ENCODE results near the gene LTBP3. TPM values are rescaled to one million over a fixed set of nuclear protein-coding genes. Genes with fewer than 3 reads are reported as not detected.

LTBP3 gene
- total RNA-seq, 3 donors from 2014 or later: 63.0 to 98.9 (median 95.7) TPM

GRCh38 chr11:65504674-65505465 is 53.3 kb downstream of the LTBP3 start:
- DNase-seq (ENCODE audit: low spot score in 2 of 2): peak in 1 of 2 donors; percentile 51
- Histone ChIP-seq H3K36me3 (no peaks in the 10 kb centered on the region), H3K4me1 (peaks cover 8 to 10% of the 10 kb centered on the region in 2 donors), H3K27ac (peak overlapping the region; percentile 84 to 98), H3K9me3 (no peaks in the 10 kb centered on the region), H3K27me3 (no peaks in the 10 kb centered on the region), H3K4me3 (peak overlapping the region; percentile 68 to 91 (median 72))
- intact Hi-C loops (cut with DNase I; ENCODE audit: low total_unique reads): no loop called here
- TF ChIP-seq POLR2A (IDR thresholded peaks at IDR 0.05) (no peak), CTCF (IDR thresholded peaks at IDR 0.05) (peak in 1 of 3 donors; percentile 21), POLR2AphosphoS5 (IDR thresholded peaks at IDR 0.05) (peak in 1 of 3 donors; percentile 66)

- DNase-seq (ENCODE audit: low spot score in 2 of 2): no peak
- no peaks in the 10 kb centered on the region for H3K27me3 ChIP-seq
- no peaks in the 10 kb centered on the region for H3K36me3 ChIP-seq
- H3K27ac ChIP-seq: peak overlapping the region; percentile 95 to 98
- H3K4me1 ChIP-seq: peaks cover 8 to 10% of the 10 kb centered on the region in 2 donors
- H3K4me3 ChIP-seq: peak overlapping the region; percentile 68 to 91 (median 72)
- no peaks in the 10 kb centered on the region for H3K9me3 ChIP-seq
- intact Hi-C loops (cut with DNase I; ENCODE audit: low total_unique reads): no loop called here
- TF ChIP-seq POLR2AphosphoS5 (IDR thresholded peaks at IDR 0.05) (peak in 2 of 3 donors; percentile 73 to 91), POLR2A (IDR thresholded peaks at IDR 0.05) (peak; percentile 17), CTCF (IDR thresholded peaks at IDR 0.05) (peak in 1 of 3 donors; percentile 5)
These were observed 54.0 kb downstream of the LTBP3 start for GRCh38 chr11:65503949-65504673.

- H3K36me3 ChIP-seq: no peaks in the 10 kb centered on the region
- peak overlapping the region; percentile 68 to 91 (median 72) for H3K4me3 ChIP-seq
- peaks cover 8 to 10% of the 10 kb centered on the region in 2 donors for H3K4me1 ChIP-seq
- H3K27ac ChIP-seq: peak overlapping the region; percentile 95 to 98
- no peaks in the 10 kb centered on the region for H3K27me3 ChIP-seq
- no peak for TF ChIP-seq CTCF (IDR thresholded peaks at IDR 0.05)
- no peak for TF ChIP-seq POLR2AphosphoS5 (IDR thresholded peaks at IDR 0.05)
- TF ChIP-seq POLR2A (IDR thresholded peaks at IDR 0.05): no peak
- no peaks in the 10 kb centered on the region for H3K9me3 ChIP-seq
- DNase-seq (ENCODE audit: low spot score in 2 of 2): no peak
- intact Hi-C loops (cut with DNase I; ENCODE audit: low total_unique reads): no loop called here
These were observed 54.7 kb downstream of the LTBP3 start for GRCh38 chr11:65503368-65503948.

GRCh38 chr11:65502555-65503367 is 55.4 kb downstream of the LTBP3 start:
- Histone ChIP-seq H3K36me3 (no peaks in the 10 kb centered on the region), H3K4me3 (peak overlapping the region; percentile 68 to 91 (median 72)), H3K9me3 (no peaks in the 10 kb centered on the region), H3K27ac (peak overlapping the region; percentile 95 to 98), H3K27me3 (no peaks in the 10 kb centered on the region), H3K4me1 (peaks cover 8 to 10% of the 10 kb centered on the region in 2 donors)
- intact Hi-C loops (cut with DNase I; ENCODE audit: low total_unique reads): no loop called here
- DNase-seq (ENCODE audit: low spot score in 2 of 2): peak in 1 of 2 donors; percentile 42
- TF ChIP-seq POLR2A (IDR thresholded peaks at IDR 0.05) (peak; percentile 30), CTCF (IDR thresholded peaks at IDR 0.05) (peak in 1 of 3 donors; percentile 38), POLR2AphosphoS5 (IDR thresholded peaks at IDR 0.05) (peak in 2 of 3 donors; percentile 86 to 94)
